Measurements from ENCODE around the gene RASA3. TPM values are rescaled to one million over a fixed set of nuclear protein-coding genes. Genes with fewer than 3 reads are reported as not detected.

RASA3 gene
- total and polyA plus RNA-seq, 2 of the 8 experiments (the other 6 are each of a cell fraction or from before 2014, with no cell fraction given), result 7.5 to 21.9 TPM

GRCh38 chr13:114047358-114047881, 85.0 kb downstream of the RASA3 start (continued):
- TF ChIP-seq ATF2 (IDR thresholded peaks at IDR 0.05; ENCODE audit: low read length) (no peak), BACH1 (IDR thresholded peaks at IDR 0.05; ENCODE audit: low read length) (no peak), SIX5 (IDR thresholded peaks at IDR 0.05; ENCODE audit: low read depth, low read length) (no peak), MAFK (IDR thresholded peaks at IDR 0.05; ENCODE audit: low read depth, low read length) (no peak), CHD2 (IDR thresholded peaks at IDR 0.05; ENCODE audit: low read length) (no peak), POU5F1 (IDR thresholded peaks at IDR 0.05; ENCODE audit: low read depth, low read length) (no peak), JUN (IDR thresholded peaks at IDR 0.05; ENCODE audit: low read depth, low read length) (no peak)
